Stimulated activated CD4-positive, alpha-beta T cell treated with anti-CD3 and anti-CD28 coated beads, Interleukin-4, amount 100 ng/mL, for 24 hours (primary cell): Measurements from ENCODE around the gene ZNF609.

Experiments
- DNase-seq: peaks from one replicate; pipeline ENCODE4 v3.0.0-alpha.2; 2020

Gene ZNF609

DNA sequence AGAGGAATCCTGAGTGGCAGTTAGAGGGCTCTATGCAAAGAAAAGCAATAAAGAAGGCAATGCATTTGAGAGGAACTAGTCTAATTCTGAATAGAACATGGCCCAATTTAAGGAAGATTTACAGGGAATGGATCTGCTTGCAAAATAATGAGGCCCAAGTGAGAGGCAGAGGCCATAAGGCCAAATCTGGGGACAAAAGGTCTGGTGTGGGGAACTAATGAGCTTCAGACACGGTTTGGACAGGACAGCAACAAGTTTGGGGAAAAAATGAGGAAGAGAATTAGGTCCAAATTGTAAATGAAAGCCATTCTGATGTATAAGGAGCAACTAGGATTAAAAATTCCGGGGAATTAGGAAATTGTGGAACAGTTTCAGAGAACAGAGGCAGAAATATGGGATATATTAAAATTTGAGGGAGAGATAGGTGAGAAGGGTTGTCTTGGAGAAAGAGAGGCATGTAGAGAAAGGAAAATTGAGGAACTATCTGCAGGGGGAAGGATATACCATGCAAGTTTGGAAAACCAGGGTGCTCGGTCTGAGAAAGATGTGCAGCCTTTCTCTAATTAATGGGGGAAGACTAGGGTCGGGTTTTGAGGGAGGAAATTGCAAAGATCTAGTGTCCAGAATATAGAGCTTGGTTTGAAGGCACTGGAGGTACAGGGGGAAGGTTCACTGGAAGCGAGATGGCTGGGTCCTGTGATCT, 241.3 kb downstream of the ZNF609 start:
- no peak for DNase-seq

- DNase-seq: peak; percentile 96
Observed at GRCh38 chr15:64702816-64703631, 242.6 kb downstream of the ZNF609 start.

DNA sequence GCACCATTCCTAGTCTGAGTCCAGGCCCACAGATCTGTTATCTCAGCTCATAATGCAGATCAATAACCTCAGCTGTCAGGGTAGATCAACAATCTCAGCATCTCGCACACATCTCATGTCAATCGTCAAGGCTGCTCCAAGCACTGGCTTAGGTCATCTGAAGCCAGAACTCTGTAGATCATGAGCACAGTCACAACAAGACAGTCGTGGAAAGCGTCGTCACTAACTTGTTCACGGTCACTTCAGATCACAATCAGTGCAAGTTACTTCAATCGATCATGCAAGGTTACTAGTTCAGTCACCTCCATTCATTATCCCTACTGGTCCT, 243.2 kb downstream of the ZNF609 start:
- no peak for DNase-seq

- DNase-seq: no peak
Observed at GRCh38 chr15:64705006-64705405, 244.6 kb downstream of the ZNF609 start.

- DNase-seq: no peak
Observed at GRCh38 chr15:64706011-64706911, 245.9 kb downstream of the ZNF609 start.

DNA sequence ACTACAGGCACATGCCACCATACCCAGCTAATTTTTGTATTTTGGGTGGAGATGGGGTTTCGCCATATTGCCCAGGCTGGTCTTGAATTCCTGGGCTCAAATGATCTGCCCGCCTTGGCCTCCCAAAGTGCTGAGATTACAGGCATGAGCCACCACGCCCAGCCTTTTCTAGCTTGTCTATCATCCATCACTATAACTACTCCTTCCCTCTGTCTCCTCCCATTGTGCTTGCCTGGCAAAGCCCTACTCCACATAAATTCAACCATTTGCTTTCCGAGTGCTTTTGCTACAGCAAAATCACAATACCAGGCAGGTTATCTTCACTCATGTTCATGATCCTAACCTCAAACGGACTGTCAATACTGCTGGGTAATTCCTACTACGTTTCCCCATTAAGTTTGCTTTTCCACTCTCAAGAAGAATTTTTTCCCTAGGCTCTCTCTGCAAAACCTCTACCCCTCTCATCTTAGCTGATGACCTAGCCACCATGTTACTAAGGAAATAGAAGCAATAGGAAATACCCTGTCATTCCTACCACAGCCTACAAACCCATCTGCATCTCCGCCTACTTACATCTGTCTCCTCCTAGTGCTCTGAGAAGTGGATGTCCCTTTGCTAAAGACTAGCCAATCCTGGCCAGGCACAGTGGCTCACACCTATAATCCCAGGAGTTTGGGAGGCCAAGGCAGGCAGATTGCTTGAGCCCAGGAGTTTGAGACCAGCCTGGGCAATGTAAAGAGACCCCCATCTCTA, 250.5 kb downstream of the ZNF609 start:
- DNase-seq: no peak

DNA sequence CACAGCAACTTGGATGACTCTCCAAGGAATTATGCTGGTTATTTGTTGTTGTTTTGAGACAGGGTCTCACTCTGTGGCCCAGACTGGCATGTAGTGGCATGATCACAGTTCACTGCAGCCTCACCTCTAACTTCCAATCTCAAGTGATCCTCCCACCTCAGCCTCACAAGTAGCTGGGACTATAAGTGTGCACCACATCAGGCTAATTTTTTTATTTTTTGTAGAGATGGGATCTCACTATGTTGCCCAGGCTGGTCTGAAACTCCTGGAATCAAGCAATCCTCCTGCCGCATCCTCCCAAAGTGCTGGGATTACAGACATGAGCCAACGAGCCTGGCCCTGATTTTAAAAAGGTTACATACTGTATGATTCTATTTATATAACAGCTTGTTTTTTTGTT, 252.0 kb downstream of the ZNF609 start:
- DNase-seq: no peak

GRCh38 chr15:64713592-64713991, 253.2 kb downstream of the ZNF609 start:
- DNase-seq: no peak

DNA sequence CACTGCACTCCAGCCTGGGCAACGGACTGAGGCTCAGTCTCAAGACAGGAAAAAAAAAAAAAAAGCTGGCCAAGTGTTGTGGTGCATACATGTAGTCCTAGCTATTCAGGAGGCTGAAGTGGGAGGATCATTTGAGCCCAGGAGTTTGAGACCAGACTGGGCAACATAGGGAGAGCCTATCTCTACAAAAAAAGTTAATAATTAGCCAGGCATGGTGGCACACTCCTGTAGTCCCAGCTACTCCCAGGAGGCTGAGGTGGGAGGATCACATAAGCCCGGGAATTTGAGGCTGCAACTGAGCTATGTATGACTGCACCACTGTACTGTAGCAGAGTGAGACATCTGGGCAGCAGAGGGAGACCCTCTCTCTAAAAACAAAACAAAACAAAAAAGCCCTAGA, 256.1 kb downstream of the ZNF609 start:
- no peak for DNase-seq

DNA sequence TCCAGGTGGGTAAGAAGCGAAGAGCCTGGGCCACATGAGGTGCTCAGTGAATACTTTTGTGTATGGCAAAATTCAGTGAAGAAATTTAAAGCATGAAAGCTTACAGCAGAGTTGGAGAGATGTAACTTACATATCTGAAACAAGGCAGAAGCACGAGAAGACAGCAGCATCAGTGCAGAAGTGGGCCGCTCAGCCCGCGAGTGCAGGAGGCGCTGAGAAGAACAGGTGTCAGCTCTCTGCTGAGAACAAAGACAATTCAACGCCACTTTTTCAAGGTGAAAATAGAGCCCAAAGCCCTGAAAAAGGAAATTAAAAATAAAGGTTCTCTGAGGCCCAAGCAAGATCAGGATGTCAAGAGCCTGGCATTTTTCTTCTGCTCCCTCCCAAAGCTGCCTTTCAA, 256.8 kb downstream of the ZNF609 start:
- no peak for DNase-seq

- DNase-seq: no peak
Observed at GRCh38 chr15:64717735-64718495, 257.5 kb downstream of the ZNF609 start.

GRCh38 chr15:64720188-64720587, 259.8 kb downstream of the ZNF609 start:
- DNase-seq: no peak

DNA sequence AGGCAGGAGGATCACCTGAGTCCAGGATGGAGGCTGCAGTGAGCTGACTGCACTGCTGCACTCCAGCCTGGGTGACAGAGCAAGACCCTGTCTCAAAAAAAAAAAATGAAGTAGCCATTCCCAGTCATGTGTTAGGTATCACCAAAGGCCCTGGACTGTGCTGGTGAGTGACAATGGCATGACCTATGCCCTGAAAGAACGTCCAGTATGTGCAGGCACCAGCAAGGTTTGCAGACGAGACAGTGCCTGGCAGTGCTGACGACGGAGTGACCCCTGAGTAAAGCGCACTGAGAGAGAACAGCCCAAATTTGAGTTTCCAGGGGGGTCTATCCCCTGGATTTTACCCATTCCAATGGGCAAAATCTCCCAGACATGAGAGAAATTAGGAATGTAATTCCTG, 269.8 kb downstream of the ZNF609 start:
- DNase-seq: no peak

- peak; percentile 90 for DNase-seq
Observed at GRCh38 chr15:64731012-64731804, 270.8 kb downstream of the ZNF609 start.

DNA sequence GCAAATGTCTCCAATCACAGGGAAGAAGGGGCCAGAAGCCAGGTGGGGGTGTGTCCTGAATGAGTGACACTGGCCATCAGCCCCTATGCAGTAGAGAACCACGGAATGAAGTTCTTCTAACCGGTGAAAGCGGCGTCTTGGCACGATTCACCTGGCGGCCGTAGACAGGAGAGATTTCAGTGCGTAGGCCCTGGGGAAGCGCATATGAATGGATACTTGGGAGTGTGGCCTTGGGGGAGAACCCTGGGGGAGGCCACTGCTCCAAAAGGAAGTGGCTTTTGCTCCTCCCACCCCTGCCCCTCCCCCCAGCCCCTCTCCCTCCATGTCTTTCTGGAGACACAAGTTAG, 271.4 kb downstream of the ZNF609 start:
- DNase-seq: no peak

- no peak for DNase-seq
Observed at GRCh38 chr15:64732156-64732860, 271.9 kb downstream of the ZNF609 start.
